ENCODE data around the gene IKBKE.

Gene IKBKE

GRCh38 chr1:206493279-206493678, 23.0 kb downstream of the IKBKE start:
- Histone ChIP-seq H3K27ac (ENCODE audit: insufficient read depth, low read length, poor library complexity, severe bottlenecking) (no peak overlapping the region), H3K27me3 (replicated peaks; ENCODE audit: control insufficient read depth, insufficient read depth, low read length, poor library complexity, severe bottlenecking) (no peaks in the 10 kb centered on the region), H3K9me3 (ENCODE audit: control insufficient read depth, low read length) (no peaks in the 10 kb centered on the region), H3K4me3 (ENCODE audit: insufficient read depth, low read depth, low read length, poor library complexity, severe bottlenecking) (no peak overlapping the region), H3K4me1 (ENCODE audit: control insufficient read depth, insufficient read depth, low read length, poor library complexity, severe bottlenecking) (no peaks in the 10 kb centered on the region), H3K36me3 (ENCODE audit: control insufficient read depth, insufficient read depth, low read length) (peaks cover 75% of the 10 kb centered on the region)
- DNase-seq, result no peak

- Histone ChIP-seq H3K4me3 (ENCODE audit: insufficient read depth, low read depth, low read length, poor library complexity, severe bottlenecking) (no peak overlapping the region), H3K27ac (ENCODE audit: insufficient read depth, low read length, poor library complexity, severe bottlenecking) (no peak overlapping the region), H3K36me3 (ENCODE audit: control insufficient read depth, insufficient read depth, low read length) (peaks cover 84% of the 10 kb centered on the region), H3K9me3 (ENCODE audit: control insufficient read depth, low read length) (no peaks in the 10 kb centered on the region), H3K4me1 (ENCODE audit: control insufficient read depth, insufficient read depth, low read length, poor library complexity, severe bottlenecking) (no peaks in the 10 kb centered on the region), H3K27me3 (replicated peaks; ENCODE audit: control insufficient read depth, insufficient read depth, low read length, poor library complexity, severe bottlenecking) (no peaks in the 10 kb centered on the region)
- no peak for DNase-seq
These were observed 24.8 kb downstream of the IKBKE start for GRCh38 chr1:206495011-206495461.

DNA sequence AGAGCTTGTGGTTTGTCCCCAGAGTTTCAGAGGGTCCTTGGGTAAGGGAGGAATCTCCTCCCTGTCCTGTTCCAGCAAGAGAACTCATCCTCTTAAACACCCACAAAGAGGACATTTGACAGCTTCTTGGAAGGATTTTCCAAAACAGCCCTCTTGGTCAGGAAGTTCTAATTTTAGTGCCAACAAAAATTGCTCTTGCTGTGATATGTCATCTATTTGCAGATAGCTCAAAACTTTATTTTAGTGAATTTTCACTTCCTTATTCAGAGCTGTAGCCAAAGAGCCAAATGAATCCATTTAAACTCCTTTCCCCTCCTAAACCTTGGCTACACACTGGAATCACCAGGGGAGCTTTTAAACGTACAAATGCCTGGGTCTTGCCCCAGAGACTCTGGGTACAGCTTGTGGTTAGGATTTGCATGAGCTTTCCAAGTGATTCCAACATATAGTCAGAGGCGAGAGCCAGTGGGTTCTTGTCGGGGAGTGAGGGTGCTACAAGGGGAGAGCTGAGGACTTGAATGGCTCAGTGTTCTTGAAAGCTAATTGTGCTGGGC, 25.3 kb downstream of the IKBKE start:
- H3K4me3 ChIP-seq (ENCODE audit: insufficient read depth, low read depth, low read length, poor library complexity, severe bottlenecking), result no peak overlapping the region
- no peaks in the 10 kb centered on the region for H3K9me3 ChIP-seq (ENCODE audit: control insufficient read depth, low read length)
- no peaks in the 10 kb centered on the region for H3K4me1 ChIP-seq (ENCODE audit: control insufficient read depth, insufficient read depth, low read length, poor library complexity, severe bottlenecking)
- H3K36me3 ChIP-seq (ENCODE audit: control insufficient read depth, insufficient read depth, low read length), result peaks cover 80% of the 10 kb centered on the region
- DNase-seq, result no peak
- H3K27ac ChIP-seq (ENCODE audit: insufficient read depth, low read length, poor library complexity, severe bottlenecking), result no peak overlapping the region
- H3K27me3 ChIP-seq (replicated peaks; ENCODE audit: control insufficient read depth, insufficient read depth, low read length, poor library complexity, severe bottlenecking), result no peaks in the 10 kb centered on the region

GRCh38 chr1:206496131-206496793, 26.0 kb downstream of the IKBKE start:
- Histone ChIP-seq H3K9me3 (ENCODE audit: control insufficient read depth, low read length) (no peaks in the 10 kb centered on the region), H3K4me3 (ENCODE audit: insufficient read depth, low read depth, low read length, poor library complexity, severe bottlenecking) (no peak overlapping the region), H3K27ac (ENCODE audit: insufficient read depth, low read length, poor library complexity, severe bottlenecking) (no peak overlapping the region), H3K36me3 (ENCODE audit: control insufficient read depth, insufficient read depth, low read length) (peaks cover 76% of the 10 kb centered on the region), H3K27me3 (replicated peaks; ENCODE audit: control insufficient read depth, insufficient read depth, low read length, poor library complexity, severe bottlenecking) (no peaks in the 10 kb centered on the region), H3K4me1 (ENCODE audit: control insufficient read depth, insufficient read depth, low read length, poor library complexity, severe bottlenecking) (no peaks in the 10 kb centered on the region)
- no peak for DNase-seq

DNA sequence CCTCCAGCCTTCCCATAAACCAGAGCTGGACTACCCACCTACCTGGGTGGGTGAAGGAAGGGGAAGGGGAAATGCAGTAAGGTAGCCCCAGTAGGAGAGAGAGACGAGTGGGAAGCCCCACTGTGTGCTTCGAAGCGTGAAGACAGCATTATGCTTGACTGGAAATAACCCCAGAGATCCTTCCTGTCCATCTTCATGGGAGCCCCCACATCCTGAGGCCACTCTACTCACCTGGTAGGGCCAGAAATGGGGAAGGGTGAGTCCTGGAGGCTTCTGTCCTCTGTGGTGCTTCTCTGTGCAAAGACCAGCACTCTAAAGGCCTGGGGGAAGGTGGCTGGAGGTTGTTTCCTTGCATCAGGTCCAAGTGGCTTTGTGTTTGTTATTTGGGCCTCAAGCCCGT, 27.1 kb downstream of the IKBKE start:
- Histone ChIP-seq H3K9me3 (ENCODE audit: control insufficient read depth, low read length) (no peaks in the 10 kb centered on the region), H3K27ac (ENCODE audit: insufficient read depth, low read length, poor library complexity, severe bottlenecking) (no peak overlapping the region), H3K36me3 (ENCODE audit: control insufficient read depth, insufficient read depth, low read length) (peaks cover 65% of the 10 kb centered on the region), H3K27me3 (replicated peaks; ENCODE audit: control insufficient read depth, insufficient read depth, low read length, poor library complexity, severe bottlenecking) (no peaks in the 10 kb centered on the region), H3K4me3 (ENCODE audit: insufficient read depth, low read depth, low read length, poor library complexity, severe bottlenecking) (no peak overlapping the region), H3K4me1 (ENCODE audit: control insufficient read depth, insufficient read depth, low read length, poor library complexity, severe bottlenecking) (no peaks in the 10 kb centered on the region)
- no peak for DNase-seq

GRCh38 chr1:206497774-206498173, 27.5 kb downstream of the IKBKE start:
- peaks cover 61% of the 10 kb centered on the region for H3K36me3 ChIP-seq (ENCODE audit: control insufficient read depth, insufficient read depth, low read length)
- H3K4me3 ChIP-seq (ENCODE audit: insufficient read depth, low read depth, low read length, poor library complexity, severe bottlenecking), result no peak overlapping the region
- H3K9me3 ChIP-seq (ENCODE audit: control insufficient read depth, low read length), result no peaks in the 10 kb centered on the region
- no peaks in the 10 kb centered on the region for H3K27me3 ChIP-seq (replicated peaks; ENCODE audit: control insufficient read depth, insufficient read depth, low read length, poor library complexity, severe bottlenecking)
- H3K27ac ChIP-seq (ENCODE audit: insufficient read depth, low read length, poor library complexity, severe bottlenecking), result no peak overlapping the region
- no peak for DNase-seq
- H3K4me1 ChIP-seq (ENCODE audit: control insufficient read depth, insufficient read depth, low read length, poor library complexity, severe bottlenecking), result no peaks in the 10 kb centered on the region

- Histone ChIP-seq H3K27ac (ENCODE audit: insufficient read depth, low read length, poor library complexity, severe bottlenecking) (no peak overlapping the region), H3K27me3 (replicated peaks; ENCODE audit: control insufficient read depth, insufficient read depth, low read length, poor library complexity, severe bottlenecking) (no peaks in the 10 kb centered on the region), H3K4me3 (ENCODE audit: insufficient read depth, low read depth, low read length, poor library complexity, severe bottlenecking) (no peak overlapping the region), H3K9me3 (ENCODE audit: control insufficient read depth, low read length) (no peaks in the 10 kb centered on the region), H3K36me3 (ENCODE audit: control insufficient read depth, insufficient read depth, low read length) (peaks cover 52% of the 10 kb centered on the region), H3K4me1 (ENCODE audit: control insufficient read depth, insufficient read depth, low read length, poor library complexity, severe bottlenecking) (no peaks in the 10 kb centered on the region)
- no peak for DNase-seq
These were observed 28.4 kb downstream of the IKBKE start for GRCh38 chr1:206498685-206499084.

DNA sequence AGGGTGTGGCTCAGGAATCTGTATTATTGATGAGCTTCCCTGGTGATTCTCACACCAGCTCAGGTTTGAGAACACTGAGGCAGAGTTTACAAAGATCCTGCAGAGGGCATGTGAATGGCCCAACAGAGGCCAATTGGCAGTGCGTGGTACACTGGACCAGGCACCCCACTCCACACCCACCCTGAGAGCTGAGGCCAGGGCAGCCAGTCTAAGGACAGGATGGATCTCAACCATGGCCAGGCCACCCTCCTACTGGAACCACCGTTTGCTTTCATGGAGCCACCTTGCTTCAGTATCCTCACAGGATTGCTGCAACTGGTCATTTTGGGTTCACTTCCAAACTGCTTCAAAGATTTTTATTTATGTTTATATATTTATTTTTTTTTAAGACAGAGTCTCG, 29.8 kb downstream of the IKBKE start:
- no peaks in the 10 kb centered on the region for H3K9me3 ChIP-seq (ENCODE audit: control insufficient read depth, low read length)
- H3K4me1 ChIP-seq (ENCODE audit: control insufficient read depth, insufficient read depth, low read length, poor library complexity, severe bottlenecking), result peaks cover 3% of the 10 kb centered on the region
- no peaks in the 10 kb centered on the region for H3K27me3 ChIP-seq (replicated peaks; ENCODE audit: control insufficient read depth, insufficient read depth, low read length, poor library complexity, severe bottlenecking)
- H3K4me3 ChIP-seq (ENCODE audit: insufficient read depth, low read depth, low read length, poor library complexity, severe bottlenecking), result no peak overlapping the region
- H3K36me3 ChIP-seq (ENCODE audit: control insufficient read depth, insufficient read depth, low read length), result peaks cover 43% of the 10 kb centered on the region
- no peak overlapping the region for H3K27ac ChIP-seq (ENCODE audit: insufficient read depth, low read length, poor library complexity, severe bottlenecking)
- DNase-seq, result no peak

- DNase-seq, result no peak
- Histone ChIP-seq H3K36me3 (ENCODE audit: control insufficient read depth, insufficient read depth, low read length) (peaks cover 26% of the 10 kb centered on the region), H3K9me3 (ENCODE audit: control insufficient read depth, low read length) (no peaks in the 10 kb centered on the region), H3K27me3 (replicated peaks; ENCODE audit: control insufficient read depth, insufficient read depth, low read length, poor library complexity, severe bottlenecking) (no peaks in the 10 kb centered on the region), H3K27ac (ENCODE audit: insufficient read depth, low read length, poor library complexity, severe bottlenecking) (no peak overlapping the region), H3K4me1 (ENCODE audit: control insufficient read depth, insufficient read depth, low read length, poor library complexity, severe bottlenecking) (peaks cover 3% of the 10 kb centered on the region), H3K4me3 (ENCODE audit: insufficient read depth, low read depth, low read length, poor library complexity, severe bottlenecking) (no peak overlapping the region)
These were observed 31.6 kb downstream of the IKBKE start for GRCh38 chr1:206501881-206502280.

GRCh38 chr1:206502403-206502802, 32.1 kb downstream of the IKBKE start:
- no peak overlapping the region for H3K27ac ChIP-seq (ENCODE audit: insufficient read depth, low read length, poor library complexity, severe bottlenecking)

More at GRCh38 chr1:206502403-206502802, 32.1 kb downstream of the IKBKE start:
- Histone ChIP-seq H3K4me3 (ENCODE audit: insufficient read depth, low read depth, low read length, poor library complexity, severe bottlenecking) (no peak overlapping the region), H3K27me3 (replicated peaks; ENCODE audit: control insufficient read depth, insufficient read depth, low read length, poor library complexity, severe bottlenecking) (no peaks in the 10 kb centered on the region), H3K36me3 (ENCODE audit: control insufficient read depth, insufficient read depth, low read length) (peaks cover 22% of the 10 kb centered on the region), H3K4me1 (ENCODE audit: control insufficient read depth, insufficient read depth, low read length, poor library complexity, severe bottlenecking) (peaks cover 3% of the 10 kb centered on the region), H3K9me3 (ENCODE audit: control insufficient read depth, low read length) (no peaks in the 10 kb centered on the region)
- DNase-seq, result no peak
